Muscle of arm (tissue), 14 donors: ENCODE data around the gene NUMA1. TPM values are rescaled to one million over a fixed set of nuclear protein-coding genes. Genes with fewer than 3 reads are reported as not detected.

Experiments used
- DNase-seq: peaks from one replicate; pipeline ENCODE4 v3.0.0-alpha.2; 2013
- long read RNA-seq, 11 donors: transcript quantifications; one replicate each; lab custom pipeline, GENCODE V29; 2026
- polyA plus RNA-seq, 12 donors: library from polyadenylated mRNA; unstranded; fragments of 120-200 nt; gene quantifications; one replicate each; pipeline ENCODE4 v1.2.1, GENCODE V29; 2013; ENCODE audit not compliant: insufficient read length in 12 of 12

Gene NUMA1
- polyA plus RNA-seq: 100 to 1,000 TPM in 11 of 12 donors, not detected in 1; 137 to 283 (median 169) TPM
- long read RNA-seq, donor 1, full-length matches to known transcripts: 29 of 118 reads
- long read RNA-seq, donor 1, partial matches to known transcripts: 89 of 118 reads
- long read RNA-seq, donor 1, other reads (novel, unspliced or antisense): 0 of 118 reads
- long read RNA-seq, donor 2, transcript NUMA1-223 (14 exons, 2,766 nt): major isoform, 14 of 45 reads
- long read RNA-seq, donor 2, partial matches to known transcripts: 15 of 45 reads
- long read RNA-seq, donor 2, other reads (novel, unspliced or antisense): 6 of 45 reads
- long read RNA-seq, donor 3, transcript NUMA1-223 (14 exons, 2,766 nt): major isoform, 10 of 17 reads
- long read RNA-seq, donor 3, partial matches to known transcripts: 0 of 17 reads
- long read RNA-seq, donor 3, other reads (novel, unspliced or antisense): 0 of 17 reads
- long read RNA-seq, donor 4, transcript NUMA1-223 (14 exons, 2,766 nt): major isoform, 6 of 18 reads
- long read RNA-seq, donor 4, partial matches to known transcripts: 5 of 18 reads
- long read RNA-seq, donor 4, other reads (novel, unspliced or antisense): 0 of 18 reads
- long read RNA-seq, donor 5: 0 reads
- long read RNA-seq, donor 6, transcript NUMA1-223 (14 exons, 2,766 nt): major isoform, 7 of 23 reads
- long read RNA-seq, donor 6, partial matches to known transcripts: 13 of 23 reads
- long read RNA-seq, donor 6, other reads (novel, unspliced or antisense): 0 of 23 reads
- long read RNA-seq, donor 7, transcript NUMA1-223 (14 exons, 2,766 nt): major isoform, 8 of 12 reads
- long read RNA-seq, donor 7, partial matches to known transcripts: 0 of 12 reads
- long read RNA-seq, donor 7, other reads (novel, unspliced or antisense): 0 of 12 reads
- long read RNA-seq, donor 8, transcript NUMA1-223 (14 exons, 2,766 nt): major isoform, 8 of 51 reads
- long read RNA-seq, donor 8, transcript NUMA1-230 (2 exons, 592 nt): minor isoform, 5 of 51 reads
- long read RNA-seq, donor 8, partial matches to known transcripts: 34 of 51 reads
- long read RNA-seq, donor 8, other reads (novel, unspliced or antisense): 0 of 51 reads
- long read RNA-seq, donor 9, partial matches to known transcripts: 19 of 24 reads
- long read RNA-seq, donor 9, other reads (novel, unspliced or antisense): 0 of 24 reads
- long read RNA-seq, donor 10, transcript NUMA1-223 (14 exons, 2,766 nt): major isoform, 12 of 40 reads
- long read RNA-seq, donor 10, partial matches to known transcripts: 19 of 40 reads
- long read RNA-seq, donor 10, other reads (novel, unspliced or antisense): 0 of 40 reads
- long read RNA-seq, donor 11, partial matches to known transcripts: 11 of 20 reads
- long read RNA-seq, donor 11, other reads (novel, unspliced or antisense): 0 of 20 reads

- DNase-seq: peak; percentile 100
These were observed at the start of gene NUMA1, which contains the start of gene LRRC51 for GRCh38 chr11:72080326-72081183. Gene NUMA1, minus strand, starts transcription at chr11:72080542. Its CDS starts 44,599 bp downstream, at chr11:72035943. Gene LRRC51, plus strand, starts transcription at chr11:72080850. Its CDS starts 8,234 bp downstream, at chr11:72089084.

GRCh38 chr11:72129381-72129780 lies 49.0 kb upstream of the NUMA1 start:
- DNase-seq: no peak

GRCh38 chr11:72127923-72128322 lies 47.6 kb upstream of the NUMA1 start:
- DNase-seq: no peak

- no peak for DNase-seq
These were observed 45.6 kb upstream of the NUMA1 start for GRCh38 chr11:72125956-72126355.

- DNase-seq: no peak
These were observed 43.7 kb upstream of the NUMA1 start for GRCh38 chr11:72124046-72124445.

GRCh38 chr11:72123117-72123653 lies 42.8 kb upstream of the NUMA1 start:
- DNase-seq: no peak

- no peak for DNase-seq
These were observed 42.3 kb upstream of the NUMA1 start for GRCh38 chr11:72122607-72123006.

GRCh38 chr11:72120930-72121329 lies 40.6 kb upstream of the NUMA1 start:
- DNase-seq: no peak

GRCh38 chr11:72119198-72119597 lies 38.9 kb upstream of the NUMA1 start:
- DNase-seq: no peak

GRCh38 chr11:72116019-72116755 lies 35.8 kb upstream of the NUMA1 start:
- DNase-seq: no peak

GRCh38 chr11:72114570-72114969 lies 34.2 kb upstream of the NUMA1 start:
- no peak for DNase-seq

- no peak for DNase-seq
These were observed 32.9 kb upstream of the NUMA1 start for GRCh38 chr11:72112978-72113808.

- peak; percentile 99 for DNase-seq
These were observed 32.0 kb upstream of the NUMA1 start, which contains the start of gene ANAPC15 for GRCh38 chr11:72112143-72112977. Gene ANAPC15, minus strand, starts transcription at chr11:72112695. Its CDS starts 1,419 bp downstream, at chr11:72111276.

GRCh38 chr11:72111300-72112142 lies 31.2 kb upstream of the NUMA1 start:
- no peak for DNase-seq

GRCh38 chr11:72105888-72106287 lies 25.5 kb upstream of the NUMA1 start, which contains the start of gene TOMT:
Gene TOMT, plus strand, starts transcription at chr11:72105924. Its CDS starts 28 bp downstream, at chr11:72105952.
- no peak for DNase-seq

- DNase-seq: no peak
These were observed 23.4 kb upstream of the NUMA1 start for GRCh38 chr11:72103754-72104167.
